Endothelial cell of umbilical vein (primary cell): Measurements from ENCODE around the gene IMPA2. TPM values are rescaled to one million over a fixed set of nuclear protein-coding genes. Genes with fewer than 3 reads are reported as not detected.
"Not testable (repeated sequence)": the region's sequence is repeated elsewhere in the genome, so short reads cannot be mapped to it uniquely, and the experiment has no call there.

Experiments used
- BruUV-seq: library from RNA; stranded (reverse); fragments of 400-500 nt; replicated peaks from 2 replicates; lab custom pipeline; 2021; lab: Mats Ljungman, UMichigan
- CTCF ChIA-PET: fragments of 300-600, 350-600 bp; sonication (Branson Sonifier 250); formaldehyde crosslinking; loops from one replicate; lab custom pipeline; 2021; ENCODE audit warnings: antibody characterized with exemption, inconsistent platforms; lab: Charles Lee
- POLR2A ChIA-PET: fragments of 300-600, 350-600 bp; sonication (Branson Sonifier 250); formaldehyde crosslinking; loops from one replicate; lab custom pipeline; 2021; ENCODE audit warnings: antibody characterized with exemption, inconsistent platforms; lab: Charles Lee
- DNase-seq: peaks from one replicate; pipeline ENCODE4 v3.0.0-alpha.2; 2011; ENCODE audit warnings: low read depth, low spot score
- FAIRE-seq: peaks from 2 replicates; lab custom pipeline; 2011; peaks lifted over from hg19 to GRCh38; lab: Jason Lieb, UNC
- H2AFZ ChIP-seq: 2 replicates; pipeline ENCODE4 v1.6.0; 2012; ENCODE audit warnings: low read depth, low read length, control low read depth, inconsistent platforms
- H3K27ac ChIP-seq: 2 replicates; pipeline ENCODE4 v1.5.1; 2011; ENCODE audit warnings: low read depth, mild to moderate bottlenecking, control low read depth, low read length, moderate library complexity; ENCODE audit not compliant: insufficient read depth
- H3K27me3 ChIP-seq, 2 experiments: 2 replicates each; pipeline versions ENCODE4 v1.6.0 to v1.6.1; 2011; ENCODE audit warnings: low read length in 2 of 2, mixed read lengths in 1 of 2; ENCODE audit not compliant: control insufficient read depth in 2 of 2, insufficient read depth in 2 of 2
- H3K36me3 ChIP-seq, 2 experiments: 2 replicates in 1 of 2; 3 replicates in 1 of 2; pipeline ENCODE4 v1.5.1; 2011; ENCODE audit warnings: low read length in 2 of 2, mild to moderate bottlenecking in 1 of 2, moderate library complexity in 1 of 2; ENCODE audit not compliant: control insufficient read depth in 2 of 2, insufficient read depth in 2 of 2; ENCODE audit errors: extremely low read depth in 1 of 2
- H3K4me1 ChIP-seq: 3 replicates; pipeline ENCODE4 v1.5.1; 2011; ENCODE audit warnings: mild to moderate bottlenecking, low read length; ENCODE audit not compliant: control insufficient read depth, insufficient read depth; ENCODE audit errors: extremely low read depth
- H3K4me2 ChIP-seq: 2 replicates; pipeline ENCODE4 v1.6.1; 2011; ENCODE audit warnings: low read length, control low read depth, mixed read lengths; ENCODE audit not compliant: insufficient read depth
- H3K4me3 ChIP-seq, 3 experiments: fragments of 200-600 bp in 1 of 3; sonication (generic), shearing (Covaris generic) in 1 of 3; replicated peaks in 1 of 3; 2 replicates each; pipeline ENCODE4 v1.5.1; 2011 to 2016; ENCODE audit warnings: control low read depth in 3 of 3, low read length in 3 of 3, mild to moderate bottlenecking in 2 of 3, inconsistent platforms in 1 of 3, low read depth in 1 of 3, moderate library complexity in 1 of 3; ENCODE audit not compliant: insufficient read depth in 1 of 3
- H3K79me2 ChIP-seq: 2 replicates; pipeline ENCODE4 v1.6.0; 2012; ENCODE audit warnings: low read length, inconsistent platforms; ENCODE audit not compliant: control insufficient read depth, insufficient read depth
- H3K9ac ChIP-seq: replicated peaks from 2 replicates; pipeline ENCODE3; 2011; ENCODE audit warnings: low read length, control low read depth; ENCODE audit not compliant: insufficient read depth; ENCODE audit errors: extremely low read depth
- H3K9me1 ChIP-seq: replicated peaks from 3 replicates; pipeline ENCODE4 v1.6.0; 2011; ENCODE audit warnings: mild to moderate bottlenecking, low read length; ENCODE audit not compliant: control insufficient read depth, insufficient read depth; ENCODE audit errors: extremely low read depth
- H3K9me3 ChIP-seq: replicated peaks from 2 replicates; pipeline ENCODE4 v1.5.1; 2012; ENCODE audit warnings: low read length, inconsistent platforms; ENCODE audit not compliant: control insufficient read depth, insufficient read depth
- H4K20me1 ChIP-seq: replicated peaks from 2 replicates; pipeline ENCODE3; 2011; ENCODE audit warnings: mild to moderate bottlenecking, low read length; ENCODE audit not compliant: control insufficient read depth, insufficient read depth; ENCODE audit errors: extremely low read depth
- EZH2 ChIP-seq: IDR thresholded peaks from 2 replicates; pipeline ENCODE4 v1.6.1; 2012; ENCODE audit warnings: borderline replicate concordance, low read depth, mild to moderate bottlenecking, moderate library complexity, low read length, inconsistent platforms; ENCODE audit not compliant: severe bottlenecking
- FOS ChIP-seq: IDR thresholded peaks from 2 replicates; pipeline ENCODE4 v1.6.1; 2011; ENCODE audit warnings: mild to moderate bottlenecking, low read length, moderate library complexity, borderline replicate concordance; ENCODE audit not compliant: insufficient read depth
- GATA2 ChIP-seq: IDR thresholded peaks from 2 replicates; pipeline ENCODE4 v1.7.0; 2011; ENCODE audit warnings: low read depth, mild to moderate bottlenecking, moderate library complexity, mixed read lengths, low read length; ENCODE audit not compliant: insufficient read length, insufficient read depth
- JUN ChIP-seq: IDR thresholded peaks from 2 replicates; pipeline ENCODE4 v1.6.1; 2011; ENCODE audit warnings: borderline replicate concordance, low read depth; ENCODE audit not compliant: insufficient read length, insufficient read depth
- MYC ChIP-seq: IDR thresholded peaks from one replicate; pipeline ENCODE4 v1.6.1; 2011; ENCODE audit warnings: mild to moderate bottlenecking, low read depth, low read length
- POLR2A ChIP-seq: IDR thresholded peaks from 2 replicates; pipeline ENCODE4 v1.6.1; 2012; ENCODE audit warnings: low read depth, mild to moderate bottlenecking, control low read depth, low read length
- POLR2AphosphoS5 ChIP-seq: IDR thresholded peaks from 2 replicates; pipeline ENCODE4 v1.6.1; 2012; ENCODE audit warnings: low read depth, mild to moderate bottlenecking, control low read depth, low read length, moderate library complexity; ENCODE audit not compliant: insufficient read depth
- dilution Hi-C: fragments of 300-500 bp; cut with MboI; formaldehyde crosslinking; loops from one replicate; pipeline ENCODE4 v1.15.0; 2019; ENCODE audit warnings: low sequenced_read_pairs; ENCODE audit not compliant: extremely low pct_ligation_motif_present
- intact Hi-C: fragments of 100-400 bp; cut with micrococcal nuclease; formaldehyde crosslinking; loops from one replicate; pipeline ENCODE4 v1.10.0; 2022
- polyA plus RNA-seq, 4 experiments: library from polyadenylated mRNA; depleted of rRNA in 3 of 4; stranded (reverse) in 3 of 4; unstranded in 1 of 4; fragments of >200 nt; gene quantifications; 2 replicates each; pipeline versions ENCODE4 v1.2.1 to v1.2.3, GENCODE V29; 2011 to 2012; ENCODE audit warnings: missing spikeins in 1 of 4
- total RNA-seq: library from RNA; stranded (reverse); gene quantifications from 2 replicates; pipeline ENCODE4 v1.2.3, GENCODE V29; 2021
- TF ChIP-seq, protein P1 (sequence below), 2 donors: IDR thresholded peaks; 1 replicate in 1 of 2; 2 replicates in 1 of 2; pipeline ENCODE4 v1.5.1; 2011; ENCODE audit warnings: low read length in 2 of 2, mild to moderate bottlenecking in 2 of 2, moderate library complexity in 2 of 2, control low read depth in 1 of 2, inconsistent platforms in 1 of 2, low read depth in 1 of 2; ENCODE audit not compliant: insufficient read depth in 1 of 2; ENCODE audit errors: extremely low read depth in 1 of 2
- TF ChIP-seq, protein P2 (sequence below): IDR thresholded peaks from 2 replicates; pipeline ENCODE4 v1.6.1; 2011; ENCODE audit not compliant: insufficient read depth, insufficient read length

IMPA2 gene
- total and polyA plus RNA-seq, 2 donors (not counting 3 experiments of a cell fraction or from before 2014, with no cell fraction given) = 6.1 to 8.0 TPM

DNA sequence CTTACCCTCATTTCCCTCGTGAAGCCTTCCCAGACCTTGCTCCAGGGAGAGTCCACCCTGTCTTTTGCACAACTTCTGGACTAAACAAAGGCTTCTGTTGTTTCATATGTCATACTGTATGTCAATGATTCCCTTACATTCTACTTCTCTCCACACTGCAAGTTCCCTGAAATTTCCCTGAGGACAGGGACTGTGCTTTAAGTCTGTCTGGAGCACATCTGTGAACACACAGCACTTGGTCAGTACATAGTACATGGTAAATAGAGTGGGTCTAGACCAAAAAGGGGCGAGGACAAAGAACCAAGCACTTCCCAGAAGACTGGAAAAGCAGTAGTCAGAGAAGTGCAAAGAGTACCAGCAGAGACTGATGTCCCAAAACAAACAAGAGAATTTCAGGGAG, 23.7 kb upstream of the IMPA2 start:
- dilution Hi-C loops = no loop called here
- H3K27ac ChIP-seq = no peak overlapping the region
- intact Hi-C loops = no loop called here
- DNase-seq (no peak), FAIRE-seq (no peak)
- no TSS peak for BruUV-seq
- POLR2A ChIA-PET = no interaction called here
- H2AFZ ChIP-seq = no peak overlapping the region
- no peaks in the 10 kb centered on the region for H3K9me1 ChIP-seq
- peaks cover 4% of the 10 kb centered on the region for H3K4me1 ChIP-seq
- H3K79me2 ChIP-seq = no peaks in the 10 kb centered on the region
- CTCF ChIA-PET = no interaction called here
- H3K9ac ChIP-seq = no peak overlapping the region
- no peak overlapping the region for H3K4me2 ChIP-seq
- TF ChIP-seq MYC = no peak
- TF ChIP-seq POLR2AphosphoS5 = no peak
- no peak for TF ChIP-seq GATA2
- TF ChIP-seq, protein P1, sequence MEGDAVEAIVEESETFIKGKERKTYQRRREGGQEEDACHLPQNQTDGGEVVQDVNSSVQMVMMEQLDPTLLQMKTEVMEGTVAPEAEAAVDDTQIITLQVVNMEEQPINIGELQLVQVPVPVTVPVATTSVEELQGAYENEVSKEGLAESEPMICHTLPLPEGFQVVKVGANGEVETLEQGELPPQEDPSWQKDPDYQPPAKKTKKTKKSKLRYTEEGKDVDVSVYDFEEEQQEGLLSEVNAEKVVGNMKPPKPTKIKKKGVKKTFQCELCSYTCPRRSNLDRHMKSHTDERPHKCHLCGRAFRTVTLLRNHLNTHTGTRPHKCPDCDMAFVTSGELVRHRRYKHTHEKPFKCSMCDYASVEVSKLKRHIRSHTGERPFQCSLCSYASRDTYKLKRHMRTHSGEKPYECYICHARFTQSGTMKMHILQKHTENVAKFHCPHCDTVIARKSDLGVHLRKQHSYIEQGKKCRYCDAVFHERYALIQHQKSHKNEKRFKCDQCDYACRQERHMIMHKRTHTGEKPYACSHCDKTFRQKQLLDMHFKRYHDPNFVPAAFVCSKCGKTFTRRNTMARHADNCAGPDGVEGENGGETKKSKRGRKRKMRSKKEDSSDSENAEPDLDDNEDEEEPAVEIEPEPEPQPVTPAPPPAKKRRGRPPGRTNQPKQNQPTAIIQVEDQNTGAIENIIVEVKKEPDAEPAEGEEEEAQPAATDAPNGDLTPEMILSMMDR (IDR thresholded peaks at IDR 0.05; ENCODE audit: extremely low read depth in 1 of 2, insufficient read depth in 1 of 2, low read depth in 1 of 2, low read length in 2 of 2) = no peak
- no peak for TF ChIP-seq FOS
- no peak for TF ChIP-seq EZH2
- TF ChIP-seq POLR2A = no peak
- no peak for TF ChIP-seq JUN
- TF ChIP-seq, protein P2, sequence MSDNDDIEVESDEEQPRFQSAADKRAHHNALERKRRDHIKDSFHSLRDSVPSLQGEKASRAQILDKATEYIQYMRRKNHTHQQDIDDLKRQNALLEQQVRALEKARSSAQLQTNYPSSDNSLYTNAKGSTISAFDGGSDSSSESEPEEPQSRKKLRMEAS = no peak
- no peaks in the 10 kb centered on the region for H3K9me3 ChIP-seq
- H3K27me3 ChIP-seq = no peaks in the 10 kb centered on the region
- no peaks in the 10 kb centered on the region for H4K20me1 ChIP-seq
- no peaks in the 10 kb centered on the region for H3K36me3 ChIP-seq
- no peak overlapping the region for H3K4me3 ChIP-seq

DNA sequence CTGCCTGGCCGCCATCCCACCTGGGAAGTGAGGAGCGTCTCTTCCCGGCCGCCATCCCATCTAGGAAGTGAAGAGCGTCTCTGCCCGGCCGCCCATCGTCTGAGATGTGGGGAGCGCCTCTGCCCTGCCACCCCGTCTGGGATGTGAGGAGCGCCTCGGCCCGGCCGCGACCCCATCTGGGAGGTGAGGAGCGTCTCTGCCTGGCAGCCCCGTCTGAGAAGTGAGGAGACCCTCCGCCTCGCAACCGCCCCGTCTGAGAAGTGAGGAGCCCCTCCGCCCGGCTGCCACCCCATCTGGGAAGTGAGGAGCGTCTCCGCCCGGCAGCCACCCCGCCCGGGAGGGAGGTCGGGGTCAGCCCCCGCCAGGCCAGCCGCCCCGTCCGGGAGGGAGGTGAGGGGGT, 21.7 kb upstream of the IMPA2 start:
- POLR2A ChIA-PET, H3K27ac ChIP-seq, H3K9me3 ChIP-seq, H3K4me3 ChIP-seq, H4K20me1 ChIP-seq, BruUV-seq, DNase-seq, H3K36me3 ChIP-seq, H3K4me1 ChIP-seq, H3K9me1 ChIP-seq, H3K9ac ChIP-seq, H3K79me2 ChIP-seq, CTCF ChIA-PET, H2AFZ ChIP-seq, FAIRE-seq, dilution Hi-C loops, H3K27me3 ChIP-seq, intact Hi-C loops, H3K4me2 ChIP-seq: not testable (repeated sequence)
